Heart left ventricle (tissue), 16 donors: ENCODE results near the gene TFAP2C. TPM values are rescaled to one million over a fixed set of nuclear protein-coding genes. Genes with fewer than 3 reads are reported as not detected.
A peak's percentile ranks its signal among the peaks of the same experiment; 100 is the strongest.

Experiments used
- ATAC-seq, 4 donors: fragments of 200-7000 bp; cut with Tn5 transposase; one replicate each; pipeline ENCODE4 v1.9.1; 2020 to 2022; ENCODE audit warnings: moderate library complexity in 4 of 4, mild to moderate bottlenecking in 3 of 4, moderate number of reproducible peaks in 1 of 4
- DNase-seq, 5 donors: peaks; one replicate each; pipeline ENCODE4 v3.0.0-alpha.2; 2020
- H3K27ac ChIP-seq, 12 donors: fragments of 200-600 bp; sonication (generic) in 4 of 12; one replicate each; pipeline versions ENCODE4 v1.5.0 to v1.8.0; 2016 to 2022; ENCODE audit warnings: mild to moderate bottlenecking in 2 of 12
- H3K27me3 ChIP-seq, 9 donors: fragments of 200-600 bp; sonication (generic) in 2 of 9; one replicate each; pipeline versions ENCODE4 v1.5.1 to v1.8.0; 2016 to 2022; ENCODE audit warnings: mild to moderate bottlenecking in 3 of 9
- H3K36me3 ChIP-seq, 9 donors: fragments of 200-600 bp; sonication (generic) in 2 of 9; one replicate each; pipeline versions ENCODE4 v1.5.0 to v1.8.0; 2018 to 2022; ENCODE audit warnings: mild to moderate bottlenecking in 2 of 9
- H3K4me1 ChIP-seq, 12 donors: fragments of 200-600 bp; sonication (generic) in 4 of 12; one replicate each; pipeline versions ENCODE4 v1.5.0 to v1.8.0; 2016 to 2022; ENCODE audit warnings: mild to moderate bottlenecking in 3 of 12
- H3K4me3 ChIP-seq, 12 donors: fragments of 200-600 bp; sonication (generic) in 4 of 12; one replicate each; pipeline versions ENCODE4 v1.5.0 to v1.8.0; 2017 to 2022; ENCODE audit warnings: mild to moderate bottlenecking in 9 of 12, moderate library complexity in 4 of 12
- H3K9me3 ChIP-seq, 12 donors: fragments of 200-600 bp; sonication (generic) in 4 of 12; one replicate each; pipeline versions ENCODE4 v1.5.0 to v1.8.0; 2016 to 2022; ENCODE audit warnings: mild to moderate bottlenecking in 1 of 12
- CTCF ChIP-seq, 12 donors: fragments of 200-600 bp; sonication (generic) in 4 of 12; IDR thresholded peaks; one replicate each; pipeline versions ENCODE4 v1.5.0 to v1.8.0; 2018 to 2022; ENCODE audit warnings: antibody characterized with exemption in 12 of 12, mild to moderate bottlenecking in 5 of 12
- POLR2A ChIP-seq, 2 donors: fragments of 450-650 bp; IDR thresholded peaks; one replicate each; pipeline ENCODE4 v1.6.1; 2017; ENCODE audit warnings: antibody characterized with exemption in 2 of 2, mild to moderate bottlenecking in 2 of 2, moderate library complexity in 2 of 2
- WGBS, 4 donors: extraction: QIAGEN DNeasy Blood & Tissue Kit in 2 of 4; methylation state at CpG; one replicate each; pipeline versions ENCODE4 v1.1.5 to v1.1.7; 2013 to 2018; 5-methylcytosine and 5-hydroxymethylcytosine counted together
- intact Hi-C, 10 donors: fragments of 100-400 bp; cut with DNase I; formaldehyde crosslinking; loops; one replicate each; pipeline versions ENCODE4 v1.11.1 to v1.14.2; 2022
- polyA plus RNA-seq, 2 donors: library from polyadenylated mRNA; stranded (reverse); fragments of 200-250 nt; gene quantifications; one replicate each; pipeline ENCODE4 v1.2.3, GENCODE V29; 2013
- total RNA-seq, 9 donors: library from RNA; depleted of rRNA in 2 of 9; stranded (reverse); fragments of >200 nt in 2 of 9; fragmentation: NEBNext Ultra II Directional in 3 of 9; extraction: Animal tissue kit (Norgen Biotek cat#: 25700) in 3 of 9; gene quantifications; one replicate each; pipeline versions ENCODE4 v1.1.0 to v1.2.4, GENCODE V29; 2016 to 2023
- donor health status: ischemic (EF 13 %, LVEDD 7.1; RV severe dilation, severe dysfunction).
- donor health status: healthy with polysubstance abuse.
- donor health status: DM: no; HTN: yes; CAD: no.
- donor health status: DM: no; HTN: no; CAD: no.
- donor health status: ischemic (EF 25% LVEDD 6.9; RV normal size, moderate dysfunction).
- donor health status: ischemic (EF 25% LVEDD 5.7; RV mildly dilated, moderate dysfunction).
- donor health status: healthy.
- donor health status: DM: yes; HTN: yes; CAD: no.
- donor health status: ischemic (EF 35%, LVEDD 5.7; RV mildly dilated, moderate dysfunction).
- donor health status: nonischemic (EF 11% LVEDD 7.7; RV severe dilation, severe dysfunction).
- donor health status: DM: yes; HTN: yes; CAD: no.
- donor health status: PGD.
- donor health status: ischemic (EF 29% LVEDD 5.4; RV normal size, mild dysfunction).
- donor health status: nonischemic (EF 23%, LVEDD 6.1; RV moderate dilation, normal function).

TFAP2C gene
- total and polyA plus RNA-seq, 11 donors: 0.09 to 1.00 (median 0.23) TPM; not detected in 5

DNA sequence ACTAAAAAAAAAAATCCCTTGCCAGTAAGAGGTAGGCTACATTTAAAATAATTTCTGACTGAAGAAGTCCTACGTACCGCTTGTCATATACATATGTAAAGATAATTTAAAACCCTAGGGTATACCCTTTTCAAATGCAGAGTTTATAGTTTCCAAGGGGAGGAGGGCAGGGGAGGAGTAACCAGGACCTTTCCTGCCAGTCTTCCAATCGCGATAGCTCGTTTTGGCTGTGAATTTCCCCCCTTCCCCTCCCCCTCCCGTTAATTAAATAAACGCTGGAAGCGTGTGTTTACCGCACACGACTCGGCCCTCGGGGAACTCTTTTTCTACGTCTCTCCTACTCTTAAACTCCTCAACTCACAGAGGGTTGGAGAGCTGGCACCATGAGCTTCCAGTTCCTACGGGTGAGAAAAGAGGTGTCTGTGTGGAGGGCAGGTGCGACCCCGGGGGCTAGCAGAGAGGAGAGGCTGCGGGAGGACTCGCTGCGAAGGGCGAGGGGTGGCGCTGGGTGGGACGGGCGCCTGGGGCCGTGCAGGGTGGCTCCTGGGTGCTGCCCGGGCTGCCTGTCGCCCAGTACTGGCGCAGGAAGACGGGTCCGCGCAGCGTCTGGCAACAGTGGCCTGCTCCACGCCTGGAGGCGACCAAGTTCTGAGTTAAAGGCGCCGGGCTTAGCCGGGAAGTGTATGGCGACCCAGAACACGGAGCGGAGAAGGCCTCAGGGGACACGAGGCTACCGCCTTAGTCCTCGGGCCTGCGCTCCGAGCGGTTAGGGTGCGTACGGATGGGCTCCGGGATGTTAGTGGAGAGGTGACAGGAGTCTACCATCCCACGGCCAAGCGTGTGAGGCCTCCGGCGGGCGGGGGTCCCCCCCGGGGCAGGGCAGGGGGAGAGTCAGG lies 4.1 kb upstream of the TFAP2C start:
- Histone ChIP-seq H3K4me1 (peaks cover 4 to 47% (median 25%) of the 10 kb centered on the region in 12 donors), H3K27me3 (peaks cover 45 to 76% (median 64%) of the 10 kb centered on the region in 9 donors)
- WGBS, 4 donors: 2 to 9% (median 3%) methylated on average over 14 to 54 of the region's 54 CpGs

DNA sequence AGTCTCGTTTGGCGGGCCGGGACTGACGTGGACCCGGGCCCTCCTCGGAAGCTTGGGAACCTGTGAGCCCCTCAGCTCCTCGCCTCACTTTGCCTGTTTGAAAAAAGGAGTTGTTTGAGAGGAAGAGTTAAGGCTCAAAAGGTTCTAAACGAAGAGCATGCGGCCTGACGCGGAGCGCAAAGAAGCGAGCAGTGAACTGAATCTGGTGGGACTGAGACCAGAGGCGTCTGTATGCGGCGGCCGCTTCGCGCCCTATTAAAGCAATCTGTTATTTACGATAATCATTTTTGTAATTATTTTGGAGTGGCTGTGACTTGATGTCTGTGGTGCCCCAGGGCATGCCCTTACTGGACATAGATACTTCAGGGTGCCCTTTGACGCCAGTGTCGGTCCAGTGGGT lies 3.3 kb upstream of the TFAP2C start:
- Histone ChIP-seq H3K4me3 (no peak overlapping the region), H3K27me3 (peaks cover 53 to 84% (median 72%) of the 10 kb centered on the region in 9 donors), H3K36me3 (no peaks in the 10 kb centered on the region), H3K9me3 (no peaks in the 10 kb centered on the region), H3K27ac (no peak overlapping the region), H3K4me1 (peaks cover 4 to 55% (median 31%) of the 10 kb centered on the region in 12 donors)
- 4 to 11% (median 5%) methylated on average over 22 of the region's 22 CpGs for WGBS, 4 donors
- intact Hi-C loops: no loop called here
- ATAC-seq (no peak), DNase-seq (no peak)
- TF ChIP-seq CTCF (IDR thresholded peaks at IDR 0.05) (no peak), POLR2A (IDR thresholded peaks at IDR 0.05) (no peak)

More for the DNA sequence above, 4.1 kb upstream of the TFAP2C start:
- H3K9me3 ChIP-seq: no peaks in the 10 kb centered on the region
- no peak overlapping the region for H3K4me3 ChIP-seq
- DNase-seq (no peak), ATAC-seq (no peak)
- no peak overlapping the region for H3K27ac ChIP-seq
- TF ChIP-seq CTCF (IDR thresholded peaks at IDR 0.05): no peak
- no peak for TF ChIP-seq POLR2A (IDR thresholded peaks at IDR 0.05)
- no peaks in the 10 kb centered on the region for H3K36me3 ChIP-seq
- intact Hi-C loops: no loop called here

DNA sequence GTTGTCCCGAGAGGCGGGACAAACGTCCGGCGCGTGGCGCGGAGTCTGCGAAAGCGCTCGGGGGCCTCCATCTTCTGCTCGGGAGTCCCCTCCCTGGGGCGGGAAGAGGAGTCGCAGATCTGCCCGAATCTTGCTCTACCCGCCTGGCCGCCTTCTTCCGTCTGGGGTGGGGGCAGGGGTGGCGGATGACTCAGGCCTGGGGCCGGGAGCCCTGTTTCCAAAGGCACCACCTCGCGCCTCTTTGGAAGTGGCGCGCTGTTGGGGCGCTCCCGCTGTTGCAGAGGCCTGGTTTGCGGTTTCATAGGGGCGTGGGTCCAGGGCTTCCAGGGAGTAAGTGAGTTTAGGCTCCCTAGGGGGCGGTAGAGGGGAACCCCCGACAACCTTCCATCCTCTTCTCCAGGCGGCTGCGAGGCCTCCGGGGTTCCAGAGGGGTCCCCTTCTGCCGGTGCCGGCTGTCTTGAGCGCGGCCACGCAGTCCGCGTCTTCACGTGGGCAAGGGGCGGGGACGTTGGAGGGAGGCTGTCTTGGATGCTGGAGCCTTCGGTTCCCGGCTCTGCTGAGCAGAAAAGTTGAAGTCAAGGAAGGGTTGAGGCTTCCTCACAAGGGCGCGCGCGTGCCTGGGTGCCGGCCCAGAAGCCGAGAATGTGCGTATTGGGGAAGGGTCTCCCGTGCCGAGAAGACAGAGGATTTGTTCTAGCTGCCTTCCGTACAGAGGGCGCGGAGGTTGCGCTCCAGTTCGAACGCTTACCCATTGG lies 2.6 kb upstream of the TFAP2C start:
- intact Hi-C loops: no loop called here
- Histone ChIP-seq H3K4me1 (peaks cover 4 to 62% (median 31%) of the 10 kb centered on the region in 12 donors), H3K9me3 (no peaks in the 10 kb centered on the region), H3K4me3 (no peak overlapping the region), H3K27me3 (peaks cover 61 to 91% (median 79%) of the 10 kb centered on the region in 9 donors), H3K27ac (no peak overlapping the region), H3K36me3 (no peaks in the 10 kb centered on the region)
- 0 to 2% (median 2%) methylated on average over 9 to 60 of the region's 60 CpGs for WGBS, 4 donors
- peak in 3 of 12 donors; percentile 16 to 27 (median 19) for TF ChIP-seq CTCF (IDR thresholded peaks at IDR 0.05)
- no peak for TF ChIP-seq POLR2A (IDR thresholded peaks at IDR 0.05)
- ATAC-seq: no peak
- DNase-seq: no peak
